Stimulated activated CD4-positive, alpha-beta T cell treated with anti-CD3 and anti-CD28 coated beads, Interleukin-2, amount 100 ng/mL, for 24 hours (primary cell): ENCODE measurements around the gene MINDY3.

Source experiments
- DNase-seq, 2 donors: peaks; one replicate each; pipeline ENCODE4 v3.0.0-alpha.2; 2020

Gene MINDY3

GRCh38 chr10:15804109-15804508, 56.2 kb downstream of the MINDY3 start:
- no peak for DNase-seq

- DNase-seq: peak; percentile 30 to 33
Measured at GRCh38 chr10:15802375-15802949, 57.8 kb downstream of the MINDY3 start.

GRCh38 chr10:15801641-15802040, 58.7 kb downstream of the MINDY3 start:
- DNase-seq: no peak

GRCh38 chr10:15801147-15801546, 59.2 kb downstream of the MINDY3 start:
- DNase-seq: no peak

GRCh38 chr10:15797346-15797745, 63.0 kb downstream of the MINDY3 start:
- DNase-seq: no peak

- DNase-seq: no peak
Measured at GRCh38 chr10:15796762-15797161, 63.5 kb downstream of the MINDY3 start.

GRCh38 chr10:15796098-15796759, 64.1 kb downstream of the MINDY3 start:
- DNase-seq: no peak

- DNase-seq: no peak
Measured at GRCh38 chr10:15795036-15795792, 65.1 kb downstream of the MINDY3 start.

GRCh38 chr10:15794569-15794968, 65.7 kb downstream of the MINDY3 start:
- no peak for DNase-seq

GRCh38 chr10:15793664-15794063, 66.6 kb downstream of the MINDY3 start:
- DNase-seq: no peak

- DNase-seq: no peak
Measured at GRCh38 chr10:15792777-15793176, 67.5 kb downstream of the MINDY3 start.

- no peak for DNase-seq
Measured at GRCh38 chr10:15791816-15792524, 68.3 kb downstream of the MINDY3 start.

GRCh38 chr10:15789793-15790525, 70.3 kb downstream of the MINDY3 start:
- no peak for DNase-seq

GRCh38 chr10:15787426-15787825, 72.9 kb downstream of the MINDY3 start:
- no peak for DNase-seq

- DNase-seq: no peak
Measured at GRCh38 chr10:15784662-15785300, 75.5 kb downstream of the MINDY3 start.

GRCh38 chr10:15783941-15784636, 76.2 kb downstream of the MINDY3 start:
- DNase-seq: no peak

GRCh38 chr10:15782851-15783250, 77.5 kb downstream of the MINDY3 start:
- DNase-seq: no peak

GRCh38 chr10:15781381-15781960, 78.8 kb downstream of the MINDY3 start:
- DNase-seq: no peak

- no peak for DNase-seq
Measured at GRCh38 chr10:15780353-15781135, 79.8 kb downstream of the MINDY3 start.

GRCh38 chr10:15775513-15775912, 84.8 kb downstream of the MINDY3 start:
- DNase-seq: no peak
